ENCODE measurements around the gene CBX8. TPM values are rescaled to one million over a fixed set of nuclear protein-coding genes. Genes with fewer than 3 reads are reported as not detected.

Gene CBX8
- total and polyA plus RNA-seq, 2 of the 8 experiments (the other 6 are each of a cell fraction or from before 2014, with no cell fraction given): 0.09 to 2.1 TPM

DNA sequence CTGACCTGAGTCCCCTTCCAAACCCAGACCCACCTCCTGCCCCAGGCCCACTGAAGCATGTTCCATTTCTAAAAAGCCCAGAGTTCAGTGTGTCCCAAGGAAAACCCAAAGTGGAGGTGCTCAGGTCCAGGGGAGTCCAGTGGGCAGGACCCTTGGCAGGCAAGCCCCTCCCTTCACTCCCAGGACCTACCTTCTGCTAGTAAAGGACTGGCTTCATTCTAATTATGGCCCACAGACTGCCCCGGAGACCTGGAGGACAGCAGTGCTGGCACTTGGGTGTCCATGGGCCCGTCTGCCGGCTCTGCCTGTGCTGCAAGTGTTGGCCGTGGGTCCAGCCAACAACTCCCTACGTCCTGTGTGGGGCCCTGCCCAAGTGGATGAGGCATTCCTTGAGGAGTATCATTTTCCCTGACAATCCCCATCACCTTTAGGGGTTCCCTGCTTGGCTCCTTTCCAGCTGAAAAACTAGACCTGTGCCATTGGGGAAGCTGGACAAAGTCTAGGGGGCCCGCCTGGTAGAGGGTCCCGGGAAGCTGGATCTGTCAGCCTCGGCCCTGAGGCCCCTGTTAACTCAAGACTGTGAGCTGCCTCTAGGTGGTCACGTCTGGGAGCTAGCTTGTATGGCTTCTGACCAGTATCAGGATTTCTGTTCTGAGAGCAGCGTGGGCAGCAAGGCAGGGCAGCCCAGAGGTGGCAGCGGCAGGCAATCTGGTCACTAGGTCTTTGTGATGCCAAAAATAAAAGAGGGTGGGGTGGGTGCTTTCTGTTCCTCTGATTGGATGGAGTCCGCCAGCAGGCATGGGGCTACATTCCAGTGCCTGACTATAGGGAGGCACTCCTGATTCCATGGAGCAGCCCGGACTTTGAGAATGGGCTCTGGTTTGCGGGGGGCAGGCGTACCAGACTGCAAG lies 10.7 kb downstream of the CBX8 start:
- H4K5ac ChIP-seq (ENCODE audit: insufficient read length, low read depth, low read length): no peak overlapping the region
- no peak overlapping the region for H3K4me2 ChIP-seq (ENCODE audit: insufficient read depth in 1 of 2, low read depth in 2 of 2, low read length in 2 of 2)
- no peak for DNase-seq (ENCODE audit: low read depth in 1 of 2, low spot score in 2 of 2)
- no peak overlapping the region for H2AFZ ChIP-seq (ENCODE audit: low read length)
- FAIRE-seq: no peak
- H3K27me3 ChIP-seq (replicated peaks in 1 of 4; ENCODE audit: control insufficient read depth in 3 of 4, extremely low read depth in 1 of 4, insufficient read depth in 3 of 4, low read length in 3 of 4): peaks cover 12 to 31% (median 25%) of the 10 kb centered on the region in 4 experiments
- no peak overlapping the region for H3K23ac ChIP-seq (ENCODE audit: insufficient read length)
- H2BK5ac ChIP-seq (ENCODE audit: low read depth, low read length): no peak overlapping the region; the same call in 1 of the 2 replicates
- no peak overlapping the region for H3K4ac ChIP-seq (replicated peaks; ENCODE audit: insufficient read length, low read depth, low read length)
- no peak overlapping the region for H2BK20ac ChIP-seq (ENCODE audit: low read length)
- POLR2A ChIA-PET (ENCODE audit: partially characterized antibody): interaction anchor here (0.8 to 3.1 kb wide), 16 partner anchors 10 to 206 kb away, joined by 3 to 33 read pairs (median 6); partner anchors contain the start of genes CBX2 and CBX8
- H3K9me3 ChIP-seq (ENCODE audit: insufficient read depth in 2 of 2, low read depth in 1 of 2, low read length in 1 of 2): no peaks in the 10 kb centered on the region
- H3K23me2 ChIP-seq (ENCODE audit: low read depth, low read length): peaks cover 3% of the 10 kb centered on the region; the same call in 1 of the 2 replicates
- no peak overlapping the region for H4K91ac ChIP-seq (replicated peaks; ENCODE audit: insufficient read length, low read length)
- H4K20me1 ChIP-seq (replicated peaks in 1 of 2; ENCODE audit: control insufficient read depth in 1 of 2, insufficient read depth in 2 of 2, low read length in 2 of 2): peaks cover 41 to 50% of the 10 kb centered on the region in 2 experiments
- H3K36me3 ChIP-seq (ENCODE audit: control insufficient read depth in 2 of 4, insufficient read depth in 4 of 4, low read length in 3 of 4): peaks cover 20 to 47% (median 39%) of the 10 kb centered on the region in 4 experiments; a peak in 7 of 8 replicates
- H3K79me1 ChIP-seq (ENCODE audit: low read depth, low read length): peaks cover 20% of the 10 kb centered on the region
- no peak overlapping the region for H2BK120ac ChIP-seq (replicated peaks; ENCODE audit: low read depth, low read length)
- H3K18ac ChIP-seq (ENCODE audit: extremely low read depth, low read length): no peak overlapping the region
- no peak overlapping the region for H3K56ac ChIP-seq (replicated peaks; ENCODE audit: insufficient read length, low read depth, low read length)
- no peak overlapping the region for H3K14ac ChIP-seq (ENCODE audit: insufficient read length)
- no peak overlapping the region for H2BK12ac ChIP-seq (ENCODE audit: low read depth, low read length)
- CTCF ChIA-PET (ENCODE audit: partially characterized antibody): interaction anchor here (0.8 to 3.7 kb wide), 16 partner anchors 9 to 184 kb away, joined by 3 to 21 read pairs (median 6); partner anchors contain the start of gene CBX2
- no peak overlapping the region for H2BK15ac ChIP-seq (ENCODE audit: low read length)
- no peak overlapping the region for H2AK5ac ChIP-seq (ENCODE audit: low read depth, low read length)
- WGBS, 2 experiments (ENCODE audit: extremely low coverage in 1 of 2, insufficient coverage in 1 of 2, insufficient read length in 1 of 2, insufficient replicate concordance in 2 of 2, low coverage in 1 of 2, low lambda C conversion rate in 2 of 2, missing lambda C conversion rate in 1 of 2): 87% methylated on average over 15 of the region's 15 CpGs; no CpG with 5 or more reads in 1 of the 2 experiments
- H3K4me1 ChIP-seq (replicated peaks in 1 of 4; ENCODE audit: control insufficient read depth in 3 of 4, insufficient read depth in 4 of 4, low read length in 3 of 4): peaks cover 3 to 30% (median 20%) of the 10 kb centered on the region in 4 experiments
- no peak overlapping the region for H4K8ac ChIP-seq (ENCODE audit: extremely low read depth, insufficient read depth, low read length)
- H3K9ac ChIP-seq (replicated peaks in 1 of 4; ENCODE audit: extremely low read depth in 1 of 4, low read depth in 3 of 4, low read length in 3 of 4): no peak overlapping the region
- H3K4me3 ChIP-seq (ENCODE audit: extremely low read depth in 1 of 4, insufficient read depth in 2 of 4, low read depth in 3 of 4, low read length in 4 of 4): no peak overlapping the region
- H3K27ac ChIP-seq (ENCODE audit: low read depth, low read length): no peak overlapping the region
- peaks cover 0 to 7% of the 10 kb centered on the region in 2 experiments; a peak in 1 of 4 replicates for H3K79me2 ChIP-seq (ENCODE audit: control insufficient read depth in 1 of 2, insufficient read depth in 2 of 2, low read length in 2 of 2)
- TF ChIP-seq CTBP2 (IDR thresholded peaks at IDR 0.05; ENCODE audit: borderline replicate concordance, insufficient read depth, insufficient read length, low read length) (no peak), EP300 (IDR thresholded peaks at IDR 0.05; ENCODE audit: borderline replicate concordance in 1 of 2, low read depth in 2 of 2, low read length in 2 of 2) (no peak), CEBPB (IDR thresholded peaks at IDR 0.05; ENCODE audit: low read depth, low read length) (no peak), POLR2A (IDR thresholded peaks at IDR 0.05; ENCODE audit: control extremely low read depth in 1 of 2, low read depth in 2 of 2, low read length in 2 of 2) (no peak), PHF8 (conservative IDR thresholded peaks at IDR 0.05; ENCODE audit: low read depth, low read length) (no peak), SP2 (IDR thresholded peaks at IDR 0.05; ENCODE audit: low read length) (no peak), SP1 (IDR thresholded peaks at IDR 0.05; ENCODE audit: low read depth, low read length) (no peak), CBX5 (IDR thresholded peaks at IDR 0.05; ENCODE audit: low read depth, low read length) (no peak)

Data from H1 (cell line).